Measurements from ENCODE around the gene DLG2. TPM values are rescaled to one million over a fixed set of nuclear protein-coding genes. Genes with fewer than 3 reads are reported as not detected.

DLG2 gene
- total RNA-seq, 1 donor from 2014 or later: 2.4 TPM

GRCh38 chr11:83801799-83802198 is 1825.3 kb downstream of the DLG2 start:
- no peak for DNase-seq (ENCODE audit: low spot score, unreplicated experiment)
- Mint-ChIP-seq H3K9me3 (ENCODE audit: low read depth) (no peaks in the 10 kb centered on the region), H3K4me1 (ENCODE audit: low read depth) (peaks cover 1% of the 10 kb centered on the region), H3K27ac (no peak overlapping the region), H3K36me3 (ENCODE audit: insufficient read depth) (no peaks in the 10 kb centered on the region), H3K4me3 (ENCODE audit: low read depth) (no peak overlapping the region), H3K27me3 (peaks cover 2% of the 10 kb centered on the region)
- peak; percentile 39 for TF ChIP-seq CTCF (IDR thresholded peaks at IDR 0.05; ENCODE audit: unreplicated experiment)

GRCh38 chr11:83793310-83793709 is 1833.8 kb downstream of the DLG2 start:
- H3K27me3 Mint-ChIP-seq: peaks cover 8% of the 10 kb centered on the region
- no peaks in the 10 kb centered on the region for H3K4me1 Mint-ChIP-seq (ENCODE audit: low read depth)
- H3K27ac Mint-ChIP-seq: no peak overlapping the region
- no peaks in the 10 kb centered on the region for H3K9me3 Mint-ChIP-seq (ENCODE audit: low read depth)
- no peak for DNase-seq (ENCODE audit: low spot score, unreplicated experiment)
- H3K4me3 Mint-ChIP-seq (ENCODE audit: low read depth): no peak overlapping the region
- H3K36me3 Mint-ChIP-seq (ENCODE audit: insufficient read depth): no peaks in the 10 kb centered on the region
- no peak for TF ChIP-seq CTCF (IDR thresholded peaks at IDR 0.05; ENCODE audit: unreplicated experiment)

- no peaks in the 10 kb centered on the region for H3K36me3 Mint-ChIP-seq (ENCODE audit: insufficient read depth)
- H3K27ac Mint-ChIP-seq: no peak overlapping the region
- H3K27me3 Mint-ChIP-seq: peaks cover 4% of the 10 kb centered on the region
- TF ChIP-seq CTCF (IDR thresholded peaks at IDR 0.05; ENCODE audit: unreplicated experiment): no peak
- no peaks in the 10 kb centered on the region for H3K9me3 Mint-ChIP-seq (ENCODE audit: low read depth)
- H3K4me1 Mint-ChIP-seq (ENCODE audit: low read depth): no peaks in the 10 kb centered on the region
- no peak overlapping the region for H3K4me3 Mint-ChIP-seq (ENCODE audit: low read depth)
- DNase-seq (ENCODE audit: low spot score, unreplicated experiment): no peak
These were observed 1835.6 kb downstream of the DLG2 start for GRCh38 chr11:83791557-83791956.

GRCh38 chr11:83785942-83786341 is 1841.2 kb downstream of the DLG2 start:
- H3K36me3 Mint-ChIP-seq (ENCODE audit: insufficient read depth): no peaks in the 10 kb centered on the region
- no peak overlapping the region for H3K27ac Mint-ChIP-seq
- TF ChIP-seq CTCF (IDR thresholded peaks at IDR 0.05; ENCODE audit: unreplicated experiment): no peak
- H3K4me1 Mint-ChIP-seq (ENCODE audit: low read depth): peaks cover 8% of the 10 kb centered on the region
- no peak overlapping the region for H3K4me3 Mint-ChIP-seq (ENCODE audit: low read depth)
- H3K9me3 Mint-ChIP-seq (ENCODE audit: low read depth): no peaks in the 10 kb centered on the region
- no peak for DNase-seq (ENCODE audit: low spot score, unreplicated experiment)
- peaks cover 18% of the 10 kb centered on the region for H3K27me3 Mint-ChIP-seq

- TF ChIP-seq CTCF (IDR thresholded peaks at IDR 0.05; ENCODE audit: unreplicated experiment): no peak
- Mint-ChIP-seq H3K27me3 (peaks cover 14% of the 10 kb centered on the region), H3K36me3 (ENCODE audit: insufficient read depth) (no peaks in the 10 kb centered on the region), H3K9me3 (ENCODE audit: low read depth) (no peaks in the 10 kb centered on the region), H3K27ac (no peak overlapping the region), H3K4me3 (ENCODE audit: low read depth) (no peak overlapping the region), H3K4me1 (ENCODE audit: low read depth) (peaks cover 8% of the 10 kb centered on the region)
- DNase-seq (ENCODE audit: low spot score, unreplicated experiment): no peak
These were observed 1842.7 kb downstream of the DLG2 start for GRCh38 chr11:83784419-83784818.
